SIG-M5 treated with dmso at 0.1 percent for 504 hours (cell line): ENCODE results near the gene UNC5A.

Experiments used
- DNase-seq: peaks from one replicate; lab custom pipeline; 2025; ENCODE audit not compliant: unreplicated experiment; lab: John Stamatoyannopoulos, UW

Gene UNC5A

DNA sequence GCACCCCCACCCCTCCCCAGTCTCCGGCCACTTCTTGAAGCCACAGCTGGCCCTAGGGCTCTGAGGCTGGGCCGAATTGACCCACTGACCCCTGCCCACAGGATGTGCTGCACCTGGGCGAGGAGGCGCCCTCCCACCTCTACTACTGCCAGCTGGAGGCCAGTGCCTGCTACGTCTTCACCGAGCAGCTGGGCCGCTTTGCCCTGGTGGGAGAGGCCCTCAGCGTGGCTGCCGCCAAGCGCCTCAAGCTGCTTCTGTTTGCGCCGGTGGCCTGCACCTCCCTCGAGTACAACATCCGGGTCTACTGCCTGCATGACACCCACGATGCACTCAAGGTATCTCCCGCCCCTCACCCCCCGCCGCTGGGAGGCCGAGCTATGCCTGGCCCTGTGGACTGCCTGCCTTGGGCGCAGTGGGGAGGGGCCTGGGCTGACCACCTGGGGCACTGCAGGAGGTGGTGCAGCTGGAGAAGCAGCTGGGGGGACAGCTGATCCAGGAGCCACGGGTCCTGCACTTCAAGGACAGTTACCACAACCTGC lies 67.5 kb downstream of the UNC5A start:
- DNase-seq = no peak

- no peak for DNase-seq
Measured at GRCh38 chr5:176878463-176878862, 68.1 kb downstream of the UNC5A start.

DNA sequence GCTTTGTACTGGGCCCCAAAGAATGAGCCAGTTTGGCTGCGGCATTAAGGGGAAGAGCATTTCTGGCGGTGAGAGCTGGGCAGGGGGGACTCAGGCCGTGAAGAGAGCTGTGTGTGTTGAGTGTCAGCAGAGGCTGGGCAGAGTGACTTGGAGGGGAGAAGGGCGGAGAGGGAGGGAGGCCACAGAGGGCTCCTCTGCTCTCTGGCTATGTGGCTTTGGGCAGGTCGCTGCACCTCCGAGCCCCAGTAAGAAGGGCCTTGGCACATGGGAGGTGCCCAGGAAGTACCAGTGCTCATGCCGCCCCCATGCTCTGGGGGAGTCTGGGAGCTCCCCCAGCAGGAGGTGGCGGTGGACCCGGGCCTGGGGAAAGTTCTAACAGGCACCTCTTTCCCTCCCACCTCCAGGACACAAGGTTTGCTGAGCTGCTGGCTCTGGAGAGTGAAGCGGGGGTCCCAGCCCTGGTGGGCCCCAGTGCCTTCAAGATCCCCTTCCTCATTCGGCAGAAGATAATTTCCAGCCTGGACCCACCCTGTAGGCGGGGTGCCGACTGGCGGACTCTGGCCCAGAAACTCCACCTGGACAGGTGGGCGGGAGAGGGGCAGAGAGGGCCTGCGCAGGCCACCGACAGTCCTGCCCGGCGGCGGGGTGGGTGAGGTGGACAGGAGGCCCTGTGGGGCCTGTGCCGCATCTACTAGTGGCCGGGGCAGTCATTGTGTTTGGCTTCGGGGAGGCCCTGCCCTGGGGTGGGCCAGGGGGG lies 68.7 kb downstream of the UNC5A start:
- DNase-seq = no peak

GRCh38 chr5:176879663-176880361 lies 69.5 kb downstream of the UNC5A start:
- no peak for DNase-seq

- DNase-seq = no peak
Measured at GRCh38 chr5:176880366-176881020, 70.1 kb downstream of the UNC5A start.

DNA sequence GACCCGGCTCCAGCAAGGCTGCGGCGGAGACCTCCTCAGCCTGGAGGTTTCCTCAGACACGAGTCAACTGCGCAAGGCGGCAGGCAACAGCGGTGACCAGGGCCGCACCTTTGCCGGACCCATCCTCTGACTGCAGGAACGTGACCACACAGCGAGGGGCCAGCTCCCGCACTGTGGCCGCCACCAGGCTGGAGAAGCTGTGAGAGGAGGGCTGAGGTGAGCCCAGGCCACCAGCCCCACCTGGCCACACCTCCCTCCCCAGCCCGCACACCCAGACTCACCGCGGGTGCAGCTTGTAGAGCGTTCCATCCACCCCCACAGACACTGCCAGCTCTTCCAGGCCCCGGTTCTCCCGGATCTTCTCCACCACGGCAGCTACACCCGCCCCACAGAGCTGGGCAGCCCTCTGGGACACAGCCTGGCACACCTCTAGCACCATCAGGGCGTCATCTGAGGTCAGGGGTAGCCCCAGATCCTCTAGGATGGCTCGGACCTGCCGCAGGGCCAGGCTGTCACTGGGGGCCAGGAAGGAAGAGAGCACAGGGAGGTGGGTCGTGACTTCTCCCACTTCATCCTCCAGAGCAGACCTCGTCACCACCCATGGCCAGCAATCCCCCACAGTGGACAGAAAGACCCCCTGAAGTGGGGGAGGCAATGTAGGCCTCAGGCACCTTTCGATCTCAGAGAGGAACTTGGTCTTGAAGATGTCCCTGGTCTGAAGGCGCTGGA lies 70.8 kb downstream of the UNC5A start:
- no peak for DNase-seq

- DNase-seq = no peak
Measured at GRCh38 chr5:176881816-176882566, 71.6 kb downstream of the UNC5A start.

GRCh38 chr5:176882567-176882903 lies 72.2 kb downstream of the UNC5A start:
- DNase-seq = no peak

DNA sequence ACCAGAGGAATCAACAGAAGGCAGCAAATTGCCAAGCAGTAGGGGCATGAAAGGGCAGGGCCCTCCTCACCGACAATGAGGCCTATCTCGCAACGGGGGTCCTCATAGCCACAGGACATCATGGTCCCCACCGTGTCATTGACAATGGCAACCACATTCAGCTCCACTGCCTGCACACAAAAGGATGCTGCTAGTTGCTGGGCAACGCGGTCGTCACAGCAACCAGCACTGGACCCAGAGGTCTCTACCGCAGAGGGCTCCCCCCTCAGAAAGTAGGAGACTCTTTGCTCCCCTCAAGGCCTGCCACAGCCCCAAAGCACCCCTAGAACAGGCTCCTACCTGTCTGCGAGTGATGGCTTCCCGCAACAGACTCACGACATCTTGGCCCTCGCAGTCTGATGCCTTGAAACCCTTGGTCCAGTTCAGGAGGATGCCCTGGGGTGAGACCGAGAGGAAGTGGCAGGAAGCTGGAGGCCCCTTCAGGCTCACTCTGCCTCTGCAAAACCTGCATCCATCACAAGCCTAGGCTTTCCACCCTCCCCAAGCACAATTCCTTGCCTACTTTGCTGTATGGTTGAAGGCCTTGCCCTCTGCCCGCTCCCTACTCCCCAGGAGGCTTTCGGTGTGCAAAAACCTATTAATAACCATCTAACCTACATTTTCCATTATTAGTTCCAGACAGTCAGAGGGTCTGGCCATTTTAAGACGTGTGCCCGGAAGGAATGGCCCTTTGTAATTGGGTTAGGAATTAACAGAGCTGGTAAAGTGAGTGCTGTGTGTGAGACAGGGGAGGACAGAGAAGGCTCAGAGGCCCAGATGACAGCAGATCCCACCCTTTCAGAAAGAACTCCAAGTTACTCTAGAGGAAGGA lies 73.6 kb downstream of the UNC5A start:
- DNase-seq = no peak

DNA sequence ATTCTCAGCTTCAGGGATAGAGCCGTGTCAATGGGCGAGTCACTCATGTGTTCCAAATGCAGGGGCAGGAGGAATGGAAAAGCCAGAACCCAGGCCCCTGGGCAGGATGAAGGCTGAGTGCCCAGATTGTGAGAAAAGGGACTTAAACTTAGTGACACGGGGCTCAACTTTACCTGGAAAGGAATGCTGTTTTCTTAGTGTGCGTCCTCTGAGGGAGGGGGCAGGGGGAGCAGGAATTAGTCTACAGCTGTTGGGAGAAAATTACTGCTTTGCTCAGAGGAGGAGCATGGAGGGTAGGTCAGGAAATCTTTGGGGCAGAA lies 74.2 kb downstream of the UNC5A start:
- no peak for DNase-seq

DNA sequence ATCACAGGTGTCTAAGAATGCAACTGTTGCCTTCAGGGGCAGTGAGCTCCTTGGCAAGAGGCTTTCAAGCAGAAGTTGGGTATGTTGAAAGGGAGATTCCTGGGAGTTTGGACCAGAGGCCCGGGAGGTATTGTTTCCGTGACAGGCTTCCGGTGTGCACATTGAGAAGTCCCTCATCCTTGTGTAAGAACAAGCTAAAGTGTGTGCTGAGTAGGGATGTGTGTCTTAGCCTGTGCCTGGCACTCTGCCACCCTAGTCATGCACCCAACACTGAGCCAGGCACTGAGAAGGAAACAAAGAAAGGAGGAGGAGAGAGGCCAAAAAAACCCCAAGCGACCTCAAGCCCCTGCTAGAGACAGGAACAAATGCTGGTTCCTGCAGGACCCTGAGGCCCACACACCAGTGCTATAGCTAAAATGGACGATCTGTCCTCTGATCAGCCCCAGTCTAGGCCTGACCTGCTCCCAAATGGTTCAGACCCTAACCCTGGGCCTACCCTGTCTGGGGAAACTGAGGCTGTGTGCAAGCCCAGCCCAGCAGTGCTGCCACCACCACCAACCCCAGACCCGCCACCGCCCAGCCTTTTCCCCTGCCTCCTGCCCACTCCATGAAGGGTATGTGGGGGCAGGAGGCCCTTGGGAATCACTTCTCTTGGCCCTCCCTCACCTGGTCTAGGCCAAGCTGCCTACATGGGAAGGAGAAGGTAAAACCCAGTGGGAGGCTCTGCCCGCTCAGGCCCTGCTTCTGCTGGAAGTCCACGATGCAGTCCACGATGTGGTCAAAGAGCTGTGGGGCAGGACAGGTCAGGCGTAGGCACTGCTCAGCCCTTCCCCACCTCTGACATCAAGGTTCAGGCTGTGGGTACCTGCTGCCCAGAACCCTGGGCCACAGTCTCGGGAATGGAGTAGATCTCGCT lies 76.2 kb downstream of the UNC5A start:
- DNase-seq = no peak

GRCh38 chr5:176887252-176887849 lies 77.0 kb downstream of the UNC5A start:
- no peak for DNase-seq

GRCh38 chr5:176888016-176888864 lies 77.9 kb downstream of the UNC5A start:
- no peak for DNase-seq

DNA sequence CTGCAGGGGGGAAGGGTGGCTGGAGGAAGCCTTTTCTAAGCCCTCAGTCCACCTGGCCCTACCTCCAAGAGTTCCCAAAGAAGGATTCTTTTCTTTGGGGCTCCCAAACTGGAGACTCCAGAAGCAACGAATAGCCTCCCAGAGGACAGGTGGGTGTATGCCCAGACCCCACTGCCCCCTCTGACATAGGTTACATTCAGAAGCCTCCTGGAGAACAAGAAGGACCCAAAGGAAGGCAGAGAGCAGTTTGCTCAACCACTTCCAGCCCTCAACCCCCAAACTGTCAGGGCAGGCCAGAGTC lies 78.5 kb downstream of the UNC5A start:
- no peak for DNase-seq

- DNase-seq = no peak
Measured at GRCh38 chr5:176889321-176890280, 79.2 kb downstream of the UNC5A start.
